ENCODE measurements around the gene UFC1.
A peak's percentile ranks its signal among the peaks of the same experiment; 100 is the strongest.

UFC1 gene

DNA sequence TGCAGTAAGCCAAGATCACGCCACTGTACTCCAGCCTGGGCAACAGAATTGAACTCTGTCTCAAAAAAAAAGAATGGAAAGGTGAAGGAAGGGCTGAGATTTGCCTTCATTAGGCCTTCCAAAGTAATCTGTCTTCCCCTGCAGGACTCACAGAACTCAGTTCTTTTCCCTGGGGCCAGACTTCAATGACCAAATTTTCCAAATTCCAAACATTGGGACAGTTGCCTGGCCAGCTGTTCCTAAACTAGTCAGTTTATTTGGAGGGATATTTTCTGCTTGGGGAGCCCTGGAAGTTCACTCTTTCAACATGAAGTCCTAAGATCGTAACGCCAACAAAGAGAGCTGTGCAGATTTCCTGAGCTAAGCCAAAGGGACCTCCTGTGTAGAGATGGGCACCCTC, 15.9 kb upstream of the UFC1 start:
- DNase-seq = no peak

DNA sequence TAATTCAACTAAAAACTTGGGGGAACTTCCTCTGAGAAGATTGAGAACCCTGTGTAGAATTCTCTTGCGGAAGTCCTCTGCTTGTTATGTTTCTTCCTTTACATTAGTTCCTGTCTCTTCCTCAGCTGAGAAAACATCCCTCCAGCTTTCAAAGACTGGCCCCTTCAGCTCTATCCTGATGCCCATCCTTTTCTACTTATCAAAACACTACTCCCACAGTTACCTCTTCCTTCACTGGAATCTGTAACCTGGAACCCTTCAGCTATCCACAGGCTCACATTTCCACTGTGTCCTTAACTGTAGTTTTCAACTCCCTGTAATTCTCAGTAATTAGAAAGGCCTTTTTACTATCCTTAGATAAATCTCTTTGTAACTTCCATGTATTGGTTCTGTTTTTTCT, 15.3 kb upstream of the UFC1 start:
- no peak for DNase-seq

DNA sequence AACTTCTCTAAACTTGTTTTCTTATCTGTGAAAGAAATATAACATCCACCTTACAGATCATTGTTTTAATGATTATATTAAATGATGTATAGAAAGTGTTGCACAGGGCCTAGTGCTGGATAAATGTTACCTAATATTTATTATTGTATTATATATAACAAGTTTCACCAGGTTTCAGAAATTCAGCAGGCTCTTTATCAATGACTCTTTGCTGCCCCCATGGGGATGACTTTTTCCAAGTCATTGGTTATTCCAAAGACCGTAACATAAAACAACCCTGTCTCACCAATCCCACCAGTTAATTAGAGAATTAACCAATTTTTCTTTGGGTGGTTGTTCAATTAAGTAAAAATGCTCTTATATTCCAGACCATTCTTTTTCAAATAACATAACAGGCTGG, 14.0 kb upstream of the UFC1 start:
- DNase-seq = peak; percentile 60

DNA sequence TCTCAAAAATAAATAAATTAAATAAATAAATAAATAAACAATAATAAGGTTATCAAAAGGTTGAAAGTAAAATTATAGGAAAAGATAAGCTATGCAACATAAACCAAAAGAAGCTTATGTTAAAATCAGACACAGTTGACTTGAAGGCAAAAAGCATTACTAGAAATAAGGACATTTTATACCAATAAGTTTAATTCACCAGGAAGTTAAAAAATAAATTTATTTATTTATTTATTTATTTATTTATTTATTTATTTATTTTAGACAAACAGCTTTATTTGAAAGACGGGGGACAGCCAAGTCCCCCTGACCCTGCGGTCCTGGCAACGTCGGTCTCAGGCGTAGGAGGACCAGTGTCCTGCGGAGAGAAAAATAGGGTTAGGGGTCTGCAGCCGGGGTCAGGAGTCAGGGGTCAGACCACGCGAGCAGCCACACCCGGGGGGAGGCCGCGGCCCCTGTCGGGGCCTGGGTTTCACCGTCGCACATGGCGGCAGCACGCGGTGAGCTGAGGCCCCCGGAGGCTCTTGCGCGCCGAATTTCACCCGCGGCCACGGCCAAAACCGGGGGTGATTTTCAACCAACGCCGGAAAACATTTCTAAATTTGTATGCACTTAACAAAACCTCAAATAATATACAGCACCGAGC, 12.9 kb upstream of the UFC1 start:
- DNase-seq = no peak

DNA sequence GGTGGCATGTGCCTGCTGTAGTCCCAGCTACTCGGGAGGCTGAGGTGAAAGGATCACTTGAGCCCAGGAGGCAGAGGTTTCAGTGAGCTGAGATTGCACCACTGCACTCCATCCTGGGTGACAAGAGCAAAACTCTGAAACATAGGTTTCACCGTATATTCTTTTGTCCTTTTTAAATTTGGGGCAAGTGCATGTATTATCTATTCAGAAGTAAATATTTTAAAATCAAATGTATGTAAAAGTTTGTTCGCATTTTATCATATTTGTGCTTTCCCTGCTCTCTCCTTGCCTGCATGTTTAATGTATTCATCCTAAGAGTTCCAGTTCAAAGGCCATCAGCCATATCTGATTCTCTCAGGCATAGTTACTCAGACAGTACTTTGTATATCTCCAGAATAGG, 7.9 kb upstream of the UFC1 start:
- no peak for DNase-seq

DNA sequence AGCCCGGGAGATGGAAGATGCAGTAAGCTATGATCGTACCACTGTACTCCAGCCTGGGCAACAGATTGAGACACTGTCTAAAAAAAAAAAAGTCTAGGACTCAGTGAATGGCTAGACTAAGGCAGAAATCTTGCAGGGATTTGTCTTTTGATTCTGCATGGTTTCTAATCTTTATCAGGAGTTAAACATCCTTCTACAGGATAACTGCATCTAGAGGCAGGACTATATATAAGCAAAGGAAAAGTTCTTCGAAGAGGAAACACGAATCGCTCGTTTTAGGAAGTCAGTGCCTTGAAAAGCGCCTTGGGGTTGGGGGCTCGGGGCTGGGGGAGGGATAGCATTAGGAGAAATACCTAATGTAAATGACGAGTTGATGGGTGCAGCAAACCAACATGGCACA, 602 bp upstream of the UFC1 start:
- no peak for DNase-seq

DNA sequence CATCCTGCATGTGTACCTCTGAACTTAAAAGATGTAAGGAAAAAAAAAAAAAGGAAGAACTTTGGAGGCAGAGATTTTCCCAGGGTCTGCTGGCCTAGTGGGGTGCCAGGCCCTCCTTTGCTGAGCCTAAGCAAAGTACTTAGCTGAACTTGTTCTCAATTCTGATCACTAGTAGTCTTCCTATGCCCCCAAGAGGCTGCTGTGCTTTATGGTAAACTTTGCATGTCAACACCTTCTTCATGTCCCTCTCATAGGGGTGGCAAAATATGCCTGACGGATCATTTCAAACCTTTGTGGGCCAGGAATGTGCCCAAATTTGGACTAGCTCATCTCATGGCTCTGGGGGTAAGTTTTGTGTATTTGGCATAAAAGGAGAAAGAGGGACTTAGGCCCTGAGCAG, 4.1 kb downstream of the UFC1 start:
- DNase-seq = no peak

DNA sequence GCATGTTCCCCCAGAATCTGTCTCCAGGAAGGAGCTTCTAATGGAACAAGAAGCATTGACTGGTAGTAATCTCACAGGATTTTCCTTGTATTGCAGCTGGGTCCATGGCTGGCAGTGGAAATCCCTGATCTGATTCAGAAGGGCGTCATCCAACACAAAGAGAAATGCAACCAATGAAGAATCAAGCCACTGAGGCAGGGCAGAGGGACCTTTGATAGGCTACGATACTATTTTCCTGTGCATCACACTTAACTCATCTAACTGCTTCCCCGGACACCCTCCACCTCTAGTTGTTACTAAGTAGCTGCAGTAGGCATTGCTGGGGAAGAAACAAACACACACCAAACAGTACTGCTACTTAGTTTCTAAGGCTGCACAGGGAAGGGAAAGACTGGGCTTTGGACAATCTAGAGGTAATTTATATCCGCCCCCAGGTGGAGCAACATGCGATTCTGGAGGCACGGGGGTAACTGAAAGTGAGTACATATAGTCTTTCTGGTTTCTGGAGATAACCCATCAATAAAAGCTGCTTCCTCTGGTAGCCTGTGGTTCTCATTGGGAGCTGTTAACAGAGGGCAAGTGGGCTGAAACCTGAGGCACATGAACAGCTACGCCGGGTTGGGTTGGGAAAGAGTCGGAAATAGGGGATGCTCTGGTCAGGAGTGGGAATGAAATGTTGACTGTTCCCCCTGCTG, 4.7 kb downstream of the UFC1 start:
- DNase-seq = no peak

DNA sequence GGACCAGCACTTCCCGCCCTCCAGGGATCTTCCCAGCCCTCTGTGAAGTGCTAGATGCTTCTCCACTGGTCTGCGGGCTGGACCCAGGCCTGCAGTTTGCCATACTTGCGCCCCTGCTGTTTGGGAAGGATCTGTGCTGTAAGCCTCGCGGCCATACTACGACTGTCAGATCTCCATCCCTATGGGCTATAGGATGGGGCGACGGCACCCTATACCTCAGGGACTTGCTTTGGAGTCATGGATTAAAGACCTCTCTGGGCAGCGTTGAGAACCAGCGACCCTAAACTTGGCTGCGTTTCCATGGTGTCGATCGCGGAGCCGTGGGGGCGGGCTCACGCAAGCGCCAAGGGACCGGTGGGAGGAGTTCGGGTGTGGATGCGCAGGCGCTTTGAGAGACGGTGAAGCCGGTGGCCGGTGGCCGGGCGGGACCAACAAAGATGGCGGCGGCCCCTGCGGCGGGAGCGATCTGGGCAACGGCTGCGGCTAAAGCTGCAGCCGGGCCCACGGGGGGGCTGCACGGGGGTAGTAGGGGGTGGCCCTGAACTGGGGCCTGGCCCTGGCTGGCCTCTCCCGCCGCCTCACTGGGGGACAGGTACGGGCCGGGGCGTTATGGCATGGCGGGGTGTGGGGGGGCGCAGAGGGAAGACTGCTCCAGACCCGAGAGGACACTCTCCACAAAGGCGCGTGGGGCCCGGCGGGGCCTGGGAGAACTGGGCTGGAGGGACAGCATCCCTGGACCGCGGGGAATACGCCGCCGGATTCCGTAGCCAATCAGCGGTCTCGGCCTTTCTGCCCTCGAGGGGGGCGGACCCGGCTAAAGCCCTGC, 5.5 kb downstream of the UFC1 start, which contains the start of gene USP21:
TSS of gene USP21 (plus strand) at position 414 of the 826 bp plus-strand sequence. CDS start 1,141 bp downstream, outside the sequence.
- DNase-seq = peak; percentile 83

DNA sequence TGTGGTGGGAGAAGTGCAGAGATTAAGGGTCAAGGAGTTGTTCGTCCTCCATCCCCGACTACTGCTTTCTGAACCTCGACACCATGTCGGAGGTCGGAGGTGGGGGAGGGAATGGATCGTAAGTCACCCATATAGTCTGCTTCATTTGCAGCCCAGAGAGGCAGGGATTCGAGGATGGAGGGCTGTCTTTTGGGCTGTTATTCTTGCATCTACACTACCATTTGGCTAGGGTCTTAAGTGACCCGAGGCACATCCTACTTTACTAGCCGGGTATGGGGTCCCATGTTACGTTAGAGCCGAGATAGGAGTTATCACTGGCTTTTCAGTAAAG, 6.1 kb downstream of the UFC1 start:
- no peak for DNase-seq

DNA sequence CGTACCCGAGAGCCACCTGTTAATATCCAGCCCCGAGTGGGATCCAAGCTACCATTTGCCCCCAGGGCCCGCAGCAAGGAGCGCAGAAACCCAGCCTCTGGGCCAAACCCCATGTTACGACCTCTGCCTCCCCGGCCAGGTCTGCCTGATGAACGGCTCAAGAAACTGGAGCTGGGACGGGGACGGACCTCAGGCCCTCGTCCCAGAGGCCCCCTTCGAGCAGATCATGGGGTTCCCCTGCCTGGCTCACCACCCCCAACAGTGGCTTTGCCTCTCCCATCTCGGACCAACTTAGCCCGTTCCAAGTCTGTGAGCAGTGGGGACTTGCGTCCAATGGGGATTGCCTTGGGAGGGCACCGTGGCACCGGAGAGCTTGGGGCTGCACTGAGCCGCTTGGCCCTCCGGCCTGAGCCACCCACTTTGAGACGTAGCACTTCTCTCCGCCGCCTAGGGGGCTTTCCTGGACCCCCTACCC, 6.9 kb downstream of the UFC1 start:
- no peak for DNase-seq

DNA sequence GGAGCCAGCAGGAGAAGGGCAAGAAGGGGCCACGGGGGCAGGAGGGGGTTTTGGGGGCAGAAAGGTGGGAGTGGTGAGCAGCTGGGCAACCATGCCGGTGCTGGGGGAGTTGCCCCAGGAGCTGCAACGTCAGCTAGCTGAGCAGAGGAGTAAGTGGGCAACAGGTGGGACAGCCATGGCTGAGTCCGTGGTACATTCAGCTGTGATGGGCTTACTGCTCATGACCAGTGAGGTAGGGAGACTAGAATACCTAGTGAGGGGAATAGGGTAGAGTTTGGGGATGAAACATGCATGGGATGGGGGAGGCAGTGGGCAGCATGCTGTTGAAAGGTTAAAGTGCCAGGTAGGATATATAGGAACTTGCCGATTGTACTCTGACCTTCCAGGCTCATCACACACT, 7.9 kb downstream of the UFC1 start:
- DNase-seq = no peak

DNA sequence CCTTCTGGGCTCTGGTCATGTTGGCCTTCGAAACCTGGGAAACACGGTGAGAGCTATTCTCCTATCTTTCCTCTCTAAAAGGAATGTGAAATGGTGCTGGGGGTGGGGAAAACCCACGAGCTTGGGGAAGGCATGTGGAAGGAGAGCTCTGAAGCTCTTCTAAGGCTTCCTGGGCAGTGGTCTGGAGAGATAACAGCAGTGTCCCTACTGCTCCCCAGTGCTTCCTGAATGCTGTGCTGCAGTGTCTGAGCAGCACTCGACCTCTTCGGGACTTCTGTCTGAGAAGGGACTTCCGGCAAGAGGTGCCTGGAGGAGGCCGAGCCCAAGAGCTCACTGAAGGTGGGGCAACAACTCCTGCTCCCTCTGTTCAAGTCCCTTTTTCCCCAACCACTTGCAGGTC, 8.3 kb downstream of the UFC1 start:
- DNase-seq = no peak

DNA sequence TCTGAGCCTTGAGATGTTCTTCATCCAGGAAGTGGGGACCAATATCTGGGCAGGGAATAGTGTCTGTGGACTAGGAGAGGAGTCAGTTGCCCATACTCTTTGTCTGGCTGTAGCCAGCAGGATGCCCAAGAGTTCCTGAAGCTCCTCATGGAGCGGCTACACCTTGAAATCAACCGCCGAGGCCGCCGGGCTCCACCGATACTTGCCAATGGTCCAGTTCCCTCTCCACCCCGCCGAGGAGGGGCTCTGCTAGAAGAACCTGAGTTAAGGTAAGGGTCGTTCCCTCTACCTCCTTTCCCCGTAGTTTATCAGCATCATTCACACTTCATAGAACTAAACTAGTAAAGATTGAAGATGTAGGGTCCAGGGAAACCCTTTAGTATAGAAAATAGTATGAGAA, 9.0 kb downstream of the UFC1 start:
- DNase-seq = no peak

DNA sequence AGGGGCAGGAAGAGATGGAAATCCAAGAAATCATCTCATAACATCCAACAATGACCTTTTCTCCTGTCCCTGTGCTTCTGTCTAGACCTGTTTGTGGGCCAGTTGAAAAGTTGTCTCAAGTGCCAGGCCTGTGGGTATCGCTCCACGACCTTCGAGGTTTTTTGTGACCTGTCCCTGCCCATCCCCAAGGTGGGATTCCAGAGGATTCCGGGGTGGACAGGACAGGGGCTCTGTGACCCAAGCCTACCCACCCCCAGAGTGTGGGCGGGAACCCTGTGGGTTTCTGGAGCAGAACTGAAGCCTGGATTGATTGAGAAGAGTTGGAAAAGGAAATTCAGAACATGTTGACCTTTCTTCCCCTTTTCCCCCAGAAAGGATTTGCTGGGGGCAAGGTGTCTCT, 10.0 kb downstream of the UFC1 start:
- DNase-seq = no peak

DNA sequence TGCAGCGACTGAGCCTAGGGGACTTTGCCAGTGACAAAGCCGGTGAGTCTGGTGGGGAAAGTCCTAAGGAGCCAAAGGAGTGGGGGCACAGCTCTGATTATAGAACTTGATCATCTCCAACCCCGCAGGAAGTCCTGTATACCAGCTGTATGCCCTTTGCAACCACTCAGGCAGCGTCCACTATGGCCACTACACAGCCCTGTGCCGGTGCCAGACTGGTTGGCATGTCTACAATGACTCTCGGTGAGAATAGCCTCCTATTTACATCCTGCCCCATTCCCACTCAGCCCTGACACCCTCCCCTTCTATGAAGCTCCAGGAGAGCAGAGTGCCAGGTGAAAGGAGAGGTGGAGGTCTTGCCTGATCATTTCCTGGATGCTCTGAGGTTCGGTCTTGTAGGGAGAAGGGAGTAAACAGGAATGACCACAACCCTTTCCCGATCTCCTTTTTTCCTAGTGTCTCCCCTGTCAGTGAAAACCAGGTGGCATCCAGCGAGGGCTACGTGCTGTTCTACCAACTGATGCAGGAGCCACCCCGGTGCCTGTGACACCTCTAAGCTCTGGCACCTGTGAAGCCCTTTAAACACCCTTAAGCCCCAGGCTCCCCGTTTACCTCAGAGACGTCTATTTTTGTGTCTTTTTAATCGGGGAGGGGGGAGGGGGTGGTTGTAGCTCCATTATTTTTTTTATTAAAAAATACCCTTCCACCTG, 11.3 kb downstream of the UFC1 start:
- no peak for DNase-seq

DNA sequence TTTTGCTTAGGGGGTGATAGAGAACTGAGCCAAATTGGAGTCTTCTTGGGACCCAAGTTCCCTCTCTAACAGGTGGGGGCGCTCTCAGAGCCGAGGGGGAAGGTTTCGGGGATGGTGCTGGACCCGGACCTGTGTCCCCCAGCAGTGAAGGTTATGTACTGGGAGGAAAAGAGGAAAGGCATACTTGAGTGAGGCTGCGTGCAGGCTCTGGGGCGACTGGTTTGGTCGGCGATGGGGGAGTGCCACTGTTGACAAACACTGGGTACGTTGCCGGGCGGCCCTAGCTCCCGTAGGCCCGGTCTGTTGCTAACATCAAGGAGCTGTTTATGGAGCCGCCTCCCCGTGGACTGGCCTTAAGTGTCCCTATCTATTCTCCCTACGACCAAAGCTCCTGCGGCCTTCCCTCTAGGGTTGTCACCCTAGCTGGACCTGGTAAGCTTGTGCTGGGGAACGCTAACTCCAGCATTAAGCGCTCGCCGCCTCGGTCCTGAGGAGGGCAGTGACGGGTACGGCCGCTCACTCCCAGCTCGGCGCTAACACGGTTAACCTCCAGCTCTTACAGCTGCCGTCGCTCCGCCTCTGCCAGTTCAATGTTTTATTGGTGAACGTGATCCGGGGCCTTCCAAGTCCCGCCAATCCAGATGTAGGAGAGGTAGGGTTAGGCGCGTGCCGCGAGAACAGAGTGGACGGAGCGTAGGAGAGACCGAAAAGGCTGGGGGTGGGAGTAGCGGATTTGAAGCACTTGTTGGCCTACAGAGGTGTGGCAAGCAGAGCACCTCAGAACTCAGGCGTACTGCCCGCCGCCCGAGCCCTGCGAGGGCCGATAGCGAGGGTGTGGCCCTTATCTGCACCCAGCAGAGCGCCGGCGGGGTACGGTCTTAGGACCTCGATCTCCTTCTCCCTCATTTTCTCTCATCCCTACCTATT, 12.2 kb downstream of the UFC1 start, which contains the start of gene PPOX:
TSS of gene PPOX (plus strand) at position 685 of the 927 bp plus-strand sequence. CDS start 422 bp downstream, outside the sequence.
- DNase-seq = peak; percentile 99

DNA sequence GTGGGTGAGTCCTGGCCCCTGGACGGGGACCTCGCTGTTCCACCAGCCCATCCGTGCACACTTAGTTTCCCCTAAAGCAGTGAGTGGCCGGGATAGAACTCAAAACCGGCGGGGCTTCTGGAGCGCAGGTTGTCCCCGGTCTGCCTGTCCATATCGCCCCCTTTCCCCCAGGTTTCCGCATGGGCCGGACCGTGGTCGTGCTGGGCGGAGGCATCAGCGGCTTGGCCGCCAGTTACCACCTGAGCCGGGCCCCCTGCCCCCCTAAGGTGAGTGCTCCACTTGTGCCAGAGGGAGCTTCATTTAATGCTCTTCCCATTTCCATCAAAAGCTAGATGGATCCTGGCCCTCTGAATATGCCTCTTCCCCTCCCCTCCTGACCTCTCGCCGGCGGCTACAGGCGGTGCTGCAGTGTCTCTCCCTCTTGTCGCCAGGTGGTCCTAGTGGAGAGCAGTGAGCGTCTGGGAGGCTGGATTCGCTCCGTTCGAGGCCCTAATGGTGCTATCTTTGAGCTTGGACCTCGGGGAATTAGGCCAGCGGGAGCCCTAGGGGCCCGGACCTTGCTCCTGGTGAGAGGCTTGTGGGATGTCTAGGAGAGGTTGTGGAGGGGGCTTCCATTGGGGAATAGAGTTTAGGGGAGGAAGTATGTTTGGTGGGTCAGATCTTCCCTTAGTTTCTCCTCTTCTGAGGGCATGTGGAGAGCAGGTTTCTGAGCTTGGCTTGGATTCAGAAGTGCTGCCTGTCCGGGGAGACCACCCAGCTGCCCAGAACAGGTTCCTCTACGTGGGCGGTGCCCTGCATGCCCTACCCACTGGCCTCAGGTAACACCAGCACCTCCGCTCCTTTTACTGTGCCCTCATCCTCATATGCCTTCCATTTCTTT, 13.1 kb downstream of the UFC1 start:
- peak; percentile 48 for DNase-seq

DNA sequence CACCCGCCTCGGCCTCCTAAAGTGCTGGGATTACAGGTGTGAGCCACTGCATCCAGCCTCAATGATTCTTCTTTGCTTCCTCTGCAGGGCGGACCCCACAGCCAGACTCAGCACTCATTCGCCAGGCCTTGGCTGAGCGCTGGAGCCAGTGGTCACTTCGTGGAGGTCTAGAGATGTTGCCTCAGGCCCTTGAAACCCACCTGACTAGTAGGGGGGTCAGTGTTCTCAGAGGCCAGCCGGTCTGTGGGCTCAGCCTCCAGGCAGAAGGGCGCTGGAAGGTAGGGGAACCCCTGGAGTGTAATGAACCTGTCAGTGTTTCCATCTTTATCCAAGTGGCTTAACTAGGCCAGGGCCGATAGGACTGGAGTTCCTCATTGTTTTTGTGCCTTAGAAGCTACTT, 15.1 kb downstream of the UFC1 start:
- no peak for DNase-seq

DNA sequence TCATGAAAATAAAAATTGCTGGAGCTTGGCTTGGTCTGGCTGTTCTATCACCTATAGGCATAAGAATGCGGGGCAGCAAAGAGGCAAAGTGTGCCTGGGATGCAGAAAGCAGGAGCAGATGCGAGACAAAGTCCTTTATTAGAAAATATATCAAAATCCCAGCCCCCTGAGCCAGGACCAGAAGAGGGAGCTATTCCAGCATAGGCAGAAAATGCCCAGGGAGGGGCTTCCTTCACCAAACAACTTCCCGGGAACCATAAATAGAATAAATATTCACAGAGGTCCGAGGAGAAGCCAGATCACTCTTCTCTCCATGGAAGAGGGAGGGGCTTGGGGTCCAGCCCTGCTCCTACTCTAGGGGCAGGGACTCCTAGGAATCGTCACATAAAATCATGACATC, 17.4 kb downstream of the UFC1 start:
- no peak for DNase-seq

DNA sequence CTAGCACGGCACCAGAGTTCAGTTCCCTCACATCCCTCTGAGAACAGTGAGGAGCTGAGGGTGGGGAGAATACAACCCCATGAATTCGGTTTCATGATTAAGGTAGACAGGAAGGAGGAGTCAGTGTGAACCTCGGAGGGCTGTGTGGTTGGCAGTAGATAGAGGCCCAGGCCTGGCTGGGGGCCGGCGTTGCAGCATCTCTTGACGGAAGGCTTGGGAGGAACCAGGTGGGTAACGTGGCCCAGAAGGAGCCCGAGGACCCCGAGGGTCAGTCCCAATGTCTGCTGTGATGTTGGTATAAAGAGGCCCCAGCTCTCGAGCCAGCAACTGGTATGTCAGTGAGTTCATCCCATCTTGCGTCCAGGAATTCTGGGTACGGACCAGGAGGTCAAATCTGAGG, 17.9 kb downstream of the UFC1 start:
- DNase-seq = no peak
